Measurements from ENCODE around the gene PLXDC1.
"Not testable (repeated sequence)": the region's sequence is repeated elsewhere in the genome, so short reads cannot be mapped to it uniquely, and the experiment has no call there.

PLXDC1 gene

GRCh38 chr17:39181303-39181702 lies 29.9 kb upstream of the PLXDC1 start:
- DNase-seq (ENCODE audit: low spot score), result no peak
- no peak for FAIRE-seq

GRCh38 chr17:39178536-39178935 lies 27.1 kb upstream of the PLXDC1 start:
- FAIRE-seq (no peak), DNase-seq (ENCODE audit: low spot score) (no peak)

DNA sequence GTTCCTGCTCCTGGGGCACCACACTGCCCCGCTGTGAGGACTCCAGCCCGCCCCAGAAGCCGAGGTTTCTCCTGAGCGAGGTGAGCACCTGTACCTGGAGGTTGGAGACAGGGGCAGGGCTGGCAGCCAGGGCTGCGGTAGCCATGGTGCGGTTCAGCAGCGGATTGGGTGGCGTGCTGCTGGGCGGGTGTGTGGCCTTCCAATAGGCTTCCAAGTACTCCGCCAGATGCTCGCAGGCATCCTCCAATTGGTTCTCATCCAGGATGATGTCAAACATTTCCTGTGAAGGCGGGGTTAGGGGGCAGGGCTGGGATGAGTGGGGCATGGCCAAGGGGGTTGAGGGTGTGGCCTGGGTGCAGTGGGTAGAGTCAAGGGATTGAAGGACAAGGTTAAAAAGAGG lies 25.8 kb upstream of the PLXDC1 start:
- DNase-seq (ENCODE audit: low spot score) (no peak), FAIRE-seq (no peak)

DNA sequence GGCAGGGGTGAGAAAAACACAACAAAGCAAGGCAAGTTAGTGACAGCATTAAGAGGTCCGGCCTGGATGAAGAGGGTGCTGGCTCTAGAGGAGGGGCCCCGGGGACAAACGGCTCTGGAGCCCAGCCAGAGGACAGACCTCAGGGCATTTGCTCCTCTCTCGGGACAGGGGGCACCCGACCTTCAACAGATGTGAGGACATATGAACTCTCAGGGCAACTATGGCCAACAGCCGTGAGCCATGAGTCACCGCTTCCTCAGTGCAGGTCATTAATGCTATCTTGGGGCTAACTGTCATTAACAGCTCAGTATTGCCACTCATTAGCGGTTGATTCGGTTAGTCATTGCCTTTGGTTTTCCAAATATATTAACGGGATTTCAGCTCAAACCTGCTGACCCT lies 24.3 kb upstream of the PLXDC1 start:
- FAIRE-seq (no peak), DNase-seq (ENCODE audit: low spot score) (no peak)

GRCh38 chr17:39174920-39175694 lies 23.7 kb upstream of the PLXDC1 start:
- DNase-seq (ENCODE audit: low spot score) (no peak), FAIRE-seq (no peak)

DNA sequence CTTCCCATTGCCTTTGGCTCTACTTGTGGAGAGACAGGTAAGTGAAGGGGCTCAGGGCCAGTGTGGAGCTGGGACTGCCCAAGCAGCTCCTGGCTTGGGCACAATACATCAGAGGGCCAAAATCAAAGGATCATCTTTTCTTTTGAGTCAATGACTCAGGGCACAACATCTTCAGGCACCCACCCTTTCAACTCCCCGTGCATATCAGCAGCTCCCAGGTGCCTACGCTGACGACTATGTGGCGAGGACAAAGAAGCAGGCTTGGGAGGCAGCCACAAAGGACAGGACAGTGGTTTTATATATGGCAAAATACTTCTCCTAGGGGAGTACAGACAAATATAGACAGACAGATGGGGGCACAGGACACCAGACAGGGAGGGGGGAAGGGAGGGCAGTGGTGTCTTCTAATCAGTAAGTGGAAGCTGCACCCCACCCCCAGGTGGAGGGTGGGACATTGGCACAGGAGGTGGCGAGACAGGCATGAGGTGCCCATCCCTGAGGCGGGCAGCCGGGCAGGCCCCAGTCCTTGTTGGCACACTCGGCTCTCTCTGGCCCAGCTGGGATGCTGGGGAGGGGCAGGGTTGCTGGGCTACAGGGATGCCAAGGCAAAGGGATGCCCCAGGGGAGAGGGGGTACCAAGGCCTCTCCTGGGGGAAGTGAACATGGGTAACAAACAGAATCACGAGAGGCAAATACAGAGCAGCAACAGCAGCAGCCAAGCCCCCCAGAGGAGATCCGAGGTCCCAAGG lies 22.3 kb upstream of the PLXDC1 start:
- no peak for DNase-seq (ENCODE audit: low spot score)
- no peak for FAIRE-seq

GRCh38 chr17:39173080-39173479 lies 21.6 kb upstream of the PLXDC1 start:
- FAIRE-seq, result no peak
- no peak for DNase-seq (ENCODE audit: low spot score)

- FAIRE-seq (no peak), DNase-seq (ENCODE audit: low spot score) (no peak)
These were observed 20.5 kb upstream of the PLXDC1 start for GRCh38 chr17:39171933-39172332.

- DNase-seq (ENCODE audit: low spot score) (no peak), FAIRE-seq (no peak)
These were observed 19.1 kb upstream of the PLXDC1 start for GRCh38 chr17:39170558-39170957.

DNA sequence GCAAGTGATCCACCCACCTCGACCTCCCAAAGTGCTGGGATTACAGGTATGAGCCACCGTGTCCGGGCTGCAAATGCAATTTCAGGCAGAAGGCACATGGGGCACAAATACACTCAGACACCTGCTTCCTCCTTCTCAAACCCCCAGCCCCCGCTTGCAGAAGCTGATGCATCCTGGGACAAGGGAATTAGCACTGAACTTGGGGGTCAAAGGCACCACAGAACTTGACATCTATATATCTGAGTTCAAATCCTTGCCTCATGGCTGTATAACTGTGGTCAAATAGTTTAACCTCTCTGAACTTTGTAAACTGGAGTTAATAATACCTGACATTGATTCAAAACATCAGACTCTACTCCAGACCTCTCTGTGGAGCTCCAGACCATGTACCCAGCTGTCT lies 18.7 kb upstream of the PLXDC1 start:
- DNase-seq (ENCODE audit: low spot score), result no peak
- FAIRE-seq, result no peak

DNA sequence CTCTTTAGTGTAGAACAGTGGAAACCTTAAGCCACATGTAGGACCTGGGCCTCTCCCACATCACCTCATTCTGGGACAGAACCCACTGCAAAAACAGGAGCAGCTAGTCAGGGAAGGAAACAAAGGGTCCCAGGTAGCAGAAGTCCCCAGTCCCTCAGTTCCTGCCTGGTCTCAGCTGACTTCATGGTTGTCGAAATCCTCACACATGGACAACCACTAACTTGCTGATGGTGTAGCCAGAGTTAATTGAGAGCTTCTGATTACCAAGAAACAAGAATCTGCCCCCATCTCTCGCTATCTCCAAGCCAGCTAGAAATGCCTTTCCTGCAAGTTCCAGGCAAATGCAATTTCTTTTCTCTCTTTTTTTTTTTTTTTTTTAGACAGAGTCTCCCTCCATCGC lies 18.1 kb upstream of the PLXDC1 start:
- no peak for DNase-seq (ENCODE audit: low spot score)
- no peak for FAIRE-seq

DNA sequence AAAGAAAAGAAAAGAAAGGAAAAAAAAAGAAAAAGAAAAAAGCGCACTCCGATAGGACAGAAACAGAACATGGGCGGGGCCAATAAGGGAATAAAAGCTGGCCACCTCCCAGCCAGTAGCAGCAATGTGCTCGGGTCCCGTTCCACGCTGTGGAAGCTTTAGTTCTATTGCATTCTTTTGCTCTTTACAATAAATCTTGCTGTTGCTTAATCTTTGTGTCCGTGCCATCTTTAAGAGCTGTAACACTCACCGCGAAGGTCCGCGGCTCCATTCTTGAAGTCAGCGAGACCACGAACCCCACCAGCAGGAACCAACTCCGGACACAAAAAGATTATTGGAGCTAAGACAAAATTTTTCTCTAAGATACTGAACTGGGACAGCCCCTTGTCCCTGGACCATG lies 17.7 kb upstream of the PLXDC1 start:
- FAIRE-seq (no peak), DNase-seq (ENCODE audit: low spot score) (no peak)

DNA sequence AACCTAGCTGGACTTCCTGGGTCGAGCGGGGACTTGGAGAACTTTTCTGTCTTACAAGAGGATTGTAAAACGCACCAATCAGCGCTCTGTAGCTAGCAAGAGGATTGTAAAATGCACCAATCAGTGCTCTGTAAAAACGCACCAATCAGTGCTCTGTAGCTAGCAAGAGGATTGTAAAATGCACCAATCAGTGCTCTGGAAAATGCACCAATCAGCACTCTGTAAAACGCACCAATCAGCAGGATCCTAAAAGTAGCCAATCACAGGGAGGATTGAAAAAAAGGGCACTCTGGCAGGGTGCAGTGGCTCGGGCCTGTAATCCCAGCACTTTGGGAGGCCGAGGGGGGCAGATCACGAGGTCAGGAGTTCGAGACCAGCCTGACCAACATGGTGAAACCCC lies 17.1 kb upstream of the PLXDC1 start:
- DNase-seq (ENCODE audit: low spot score); FAIRE-seq: not testable (repeated sequence)

DNA sequence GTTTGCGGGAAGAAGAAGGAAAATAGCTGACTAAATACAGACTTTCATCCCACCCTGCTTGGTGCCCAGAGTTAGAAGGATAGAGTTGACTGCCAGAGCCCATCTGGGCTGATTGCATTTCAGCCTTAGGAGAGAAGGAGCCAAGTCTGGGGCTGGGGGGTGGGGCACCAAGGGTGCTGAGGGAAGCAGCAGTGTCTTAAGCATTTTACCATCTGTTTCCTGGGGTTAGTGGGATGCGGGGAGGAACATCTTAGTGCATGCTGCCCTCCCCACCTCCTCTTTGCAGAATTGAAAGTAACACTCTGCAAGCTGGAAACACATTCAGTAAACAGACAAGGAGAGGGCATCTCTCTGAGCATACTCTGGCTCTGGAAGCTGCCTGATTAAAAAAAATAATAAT lies 16.0 kb upstream of the PLXDC1 start:
- FAIRE-seq, result no peak

GRCh38 chr17:39166437-39167335 lies 15.2 kb upstream of the PLXDC1 start:
- no peak for DNase-seq (ENCODE audit: low spot score)

More for the DNA sequence above, 16.0 kb upstream of the PLXDC1 start:
- no peak for DNase-seq (ENCODE audit: low spot score)

GRCh38 chr17:39165841-39166349 lies 14.5 kb upstream of the PLXDC1 start, which contains the start of gene ARL5C:
Gene ARL5C, minus strand, starts transcription at chr17:39166161. Its CDS starts 401 bp downstream, at chr17:39165760.
- FAIRE-seq (no peak), DNase-seq (ENCODE audit: low spot score) (no peak)

More at GRCh38 chr17:39166437-39167335, 15.2 kb upstream of the PLXDC1 start:
- FAIRE-seq, result no peak

DNA sequence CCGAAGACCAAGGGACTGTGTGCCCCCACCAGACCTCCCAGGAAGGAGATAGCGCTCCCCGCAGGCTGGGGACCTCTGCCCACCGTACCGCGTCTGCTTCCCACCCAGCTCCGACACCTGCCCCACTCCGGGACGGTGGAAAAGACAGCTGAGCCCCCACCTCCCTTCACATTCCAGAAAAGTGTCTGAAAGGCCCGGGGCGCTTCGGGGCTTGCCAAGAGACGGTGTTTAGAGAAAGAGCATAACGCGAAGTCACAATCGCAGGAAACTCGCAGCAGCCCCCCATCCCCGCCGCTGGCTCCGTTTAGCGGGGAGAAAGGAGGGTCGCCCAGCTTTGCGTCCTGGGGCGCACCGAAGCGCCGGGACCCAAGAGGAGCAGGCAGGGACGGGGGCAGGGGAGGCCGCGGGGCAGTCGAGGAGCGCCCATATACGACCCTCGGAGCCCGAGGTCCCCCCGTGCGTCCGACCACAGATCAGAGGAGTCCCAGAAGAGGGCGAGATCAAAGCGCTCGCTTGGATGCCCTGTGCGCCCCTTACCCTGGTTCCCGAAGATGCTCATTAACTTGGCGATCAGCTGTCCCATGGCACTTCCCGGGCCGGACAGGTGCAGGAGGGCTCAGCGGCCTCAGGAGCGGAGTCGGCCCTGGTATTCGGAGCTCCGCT lies 13.9 kb upstream of the PLXDC1 start:
- DNase-seq (ENCODE audit: low spot score), result no peak
- no peak for FAIRE-seq

- DNase-seq (ENCODE audit: low spot score), result peak; percentile 28
- no peak for FAIRE-seq
These were observed 13.3 kb upstream of the PLXDC1 start for GRCh38 chr17:39164675-39165143.

- no peak for DNase-seq (ENCODE audit: low spot score)
- no peak for FAIRE-seq
These were observed 10.5 kb upstream of the PLXDC1 start for GRCh38 chr17:39161962-39162361.

GRCh38 chr17:39158623-39159022 lies 7.2 kb upstream of the PLXDC1 start:
- DNase-seq (ENCODE audit: low spot score), result no peak
- FAIRE-seq, result no peak

- FAIRE-seq (no peak), DNase-seq (ENCODE audit: low spot score) (no peak)
These were observed 5.1 kb upstream of the PLXDC1 start for GRCh38 chr17:39156491-39156890.
